ENCODE results near the gene APOOL.

APOOL gene

DNA sequence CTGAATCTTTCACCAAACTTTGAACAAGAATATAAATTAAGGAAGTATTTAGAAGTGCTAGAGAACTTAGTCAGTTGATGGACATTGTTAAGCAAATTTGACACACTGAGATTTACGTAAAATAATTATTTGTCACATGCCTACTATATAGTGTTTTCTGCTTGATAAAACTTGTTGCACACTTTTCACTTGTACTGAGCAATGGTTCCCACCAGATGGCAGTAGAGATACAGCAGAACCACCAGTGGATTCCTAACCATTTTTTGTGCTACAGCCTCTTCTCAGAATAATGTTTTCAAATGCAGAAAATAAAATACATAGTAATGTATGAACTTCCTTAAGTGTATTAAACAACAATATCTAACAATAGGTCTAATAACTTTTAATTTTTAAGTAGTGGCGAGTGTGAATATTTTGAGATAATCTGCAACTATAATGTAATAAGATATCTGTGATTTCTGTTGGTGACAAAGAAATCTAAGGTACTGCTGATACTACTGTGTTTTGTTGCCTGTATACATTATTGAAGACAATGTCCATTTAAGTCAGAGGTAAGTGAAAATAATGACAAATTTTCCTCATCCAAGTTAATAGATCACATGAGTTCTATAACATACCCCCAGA is 81.2 kb downstream of the APOOL start:
- H3K4me2 ChIP-seq (ENCODE audit: low read length), result no peak overlapping the region
- no peaks in the 10 kb centered on the region for H3K36me3 ChIP-seq (ENCODE audit: insufficient read depth, low read length)
- H3K9me3 ChIP-seq (replicated peaks; ENCODE audit: low read length), result no peaks in the 10 kb centered on the region
- no peaks in the 10 kb centered on the region for H3K4me1 ChIP-seq (ENCODE audit: control insufficient read depth, insufficient read depth, low read length)
- no peak overlapping the region for H3K9ac ChIP-seq (ENCODE audit: low read depth, low read length)
- no peaks in the 10 kb centered on the region for H3K27me3 ChIP-seq (ENCODE audit: control insufficient read depth, insufficient read depth, low read length)
- no peak overlapping the region for H3K4me3 ChIP-seq (ENCODE audit: low read length)

- Histone ChIP-seq H3K4me2 (ENCODE audit: low read length) (no peak overlapping the region), H3K4me1 (ENCODE audit: control insufficient read depth, insufficient read depth, low read length) (no peaks in the 10 kb centered on the region), H3K9ac (ENCODE audit: low read depth, low read length) (no peak overlapping the region), H3K9me3 (replicated peaks; ENCODE audit: low read length) (no peaks in the 10 kb centered on the region), H3K4me3 (ENCODE audit: low read length) (no peak overlapping the region), H3K36me3 (ENCODE audit: insufficient read depth, low read length) (no peaks in the 10 kb centered on the region), H3K27me3 (ENCODE audit: control insufficient read depth, insufficient read depth, low read length) (no peaks in the 10 kb centered on the region)
Observed at GRCh38 chrX:85089321-85089840, 85.7 kb downstream of the APOOL start.

- peaks cover 3% of the 10 kb centered on the region for H3K9me3 ChIP-seq (replicated peaks; ENCODE audit: low read length)
- H3K27me3 ChIP-seq (ENCODE audit: control insufficient read depth, insufficient read depth, low read length), result no peaks in the 10 kb centered on the region
- no peak overlapping the region for H3K4me2 ChIP-seq (ENCODE audit: low read length)
- no peaks in the 10 kb centered on the region for H3K4me1 ChIP-seq (ENCODE audit: control insufficient read depth, insufficient read depth, low read length)
- no peak overlapping the region for H3K4me3 ChIP-seq (ENCODE audit: low read length)
- H3K9ac ChIP-seq (ENCODE audit: low read depth, low read length), result no peak overlapping the region
- no peaks in the 10 kb centered on the region for H3K36me3 ChIP-seq (ENCODE audit: insufficient read depth, low read length)
Observed at GRCh38 chrX:85107407-85107806, 103.7 kb downstream of the APOOL start.

DNA sequence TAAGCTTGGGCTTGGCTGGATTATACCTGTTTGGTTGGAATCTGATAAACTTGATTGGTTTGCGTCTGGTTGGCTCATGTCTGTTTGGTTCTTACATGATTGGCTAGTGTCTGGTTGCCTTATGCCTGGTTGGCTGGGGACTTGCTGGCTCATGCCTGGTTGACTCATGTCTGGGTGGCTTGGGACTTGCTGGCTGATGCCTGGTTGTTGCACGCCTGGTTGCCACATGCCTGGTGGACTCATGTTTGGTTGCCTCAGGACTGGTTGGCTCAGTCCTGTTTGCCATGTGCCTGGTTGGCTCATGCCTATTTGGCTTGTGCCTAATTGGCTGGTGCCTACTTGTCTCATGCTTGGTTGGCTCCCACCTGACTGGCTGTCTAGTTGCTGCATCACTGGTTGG is 104.5 kb downstream of the APOOL start:
- H3K4me3 ChIP-seq (ENCODE audit: low read length), result no peak overlapping the region
- H3K36me3 ChIP-seq (ENCODE audit: insufficient read depth, low read length), result no peaks in the 10 kb centered on the region
- H3K9me3 ChIP-seq (replicated peaks; ENCODE audit: low read length), result peaks cover 3% of the 10 kb centered on the region
- no peak overlapping the region for H3K9ac ChIP-seq (ENCODE audit: low read depth, low read length)
- H3K27me3 ChIP-seq (ENCODE audit: control insufficient read depth, insufficient read depth, low read length), result peaks cover 2% of the 10 kb centered on the region
- no peaks in the 10 kb centered on the region for H3K4me1 ChIP-seq (ENCODE audit: control insufficient read depth, insufficient read depth, low read length)
- H3K4me2 ChIP-seq (ENCODE audit: low read length), result no peak overlapping the region

DNA sequence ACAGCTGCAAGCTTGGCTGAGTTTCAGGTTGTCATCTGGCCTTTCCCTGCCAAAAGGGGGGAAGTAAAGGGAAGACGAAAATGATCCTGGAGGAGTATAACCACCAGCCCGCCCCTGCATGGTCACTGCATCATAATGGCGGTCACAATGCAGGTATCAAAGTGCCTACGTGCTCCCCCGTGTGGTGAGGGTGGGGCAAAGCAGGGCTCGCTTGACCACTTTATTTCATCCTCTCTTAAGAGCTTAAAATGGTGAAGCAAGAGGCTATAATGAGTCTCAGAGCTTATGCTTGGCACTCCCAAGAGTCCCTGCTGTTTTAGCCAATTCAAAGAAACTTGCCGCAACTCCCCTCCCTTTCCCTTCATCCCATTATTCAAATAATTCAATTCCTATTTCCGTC is 105.6 kb downstream of the APOOL start:
- Histone ChIP-seq H3K27me3 (ENCODE audit: control insufficient read depth, insufficient read depth, low read length) (peaks cover 3% of the 10 kb centered on the region), H3K9ac (ENCODE audit: low read depth, low read length) (no peak overlapping the region), H3K4me1 (ENCODE audit: control insufficient read depth, insufficient read depth, low read length) (no peaks in the 10 kb centered on the region), H3K4me2 (ENCODE audit: low read length) (peak overlapping the region; percentile 28), H3K9me3 (replicated peaks; ENCODE audit: low read length) (peaks cover 3% of the 10 kb centered on the region), H3K36me3 (ENCODE audit: insufficient read depth, low read length) (no peaks in the 10 kb centered on the region), H3K4me3 (ENCODE audit: low read length) (no peak overlapping the region)

GRCh38 chrX:85111347-85111746 is 107.7 kb downstream of the APOOL start:
- Histone ChIP-seq H3K4me1 (ENCODE audit: control insufficient read depth, insufficient read depth, low read length) (no peaks in the 10 kb centered on the region), H3K9me3 (replicated peaks; ENCODE audit: low read length) (peaks cover 3% of the 10 kb centered on the region), H3K4me2 (ENCODE audit: low read length) (no peak overlapping the region), H3K36me3 (ENCODE audit: insufficient read depth, low read length) (no peaks in the 10 kb centered on the region), H3K27me3 (ENCODE audit: control insufficient read depth, insufficient read depth, low read length) (peaks cover 3% of the 10 kb centered on the region), H3K4me3 (ENCODE audit: low read length) (no peak overlapping the region), H3K9ac (ENCODE audit: low read depth, low read length) (no peak overlapping the region)

- Histone ChIP-seq H3K36me3 (ENCODE audit: insufficient read depth, low read length) (no peaks in the 10 kb centered on the region), H3K4me3 (ENCODE audit: low read length) (no peak overlapping the region), H3K4me1 (ENCODE audit: control insufficient read depth, insufficient read depth, low read length) (no peaks in the 10 kb centered on the region)
Observed at GRCh38 chrX:85112293-85112692, 108.6 kb downstream of the APOOL start.

DNA sequence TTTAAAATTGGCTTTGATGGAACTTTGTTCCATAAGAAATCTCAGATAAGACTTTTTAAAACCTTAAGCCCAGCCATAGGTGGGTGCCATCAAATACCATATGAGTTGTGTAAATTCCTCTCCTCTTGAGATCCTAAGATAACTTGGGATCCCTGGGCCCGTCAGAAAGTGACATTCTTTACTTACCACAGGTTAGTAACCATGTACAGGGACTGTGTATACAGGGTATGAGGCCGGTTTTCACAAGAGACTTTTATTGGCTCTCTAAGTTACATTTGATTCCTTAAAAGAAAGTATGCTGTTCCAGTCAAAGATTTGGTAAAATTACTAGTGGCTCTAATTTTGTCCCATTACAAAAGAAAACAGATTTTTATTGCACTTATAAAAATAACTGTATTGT is 110.1 kb downstream of the APOOL start:
- no peaks in the 10 kb centered on the region for H3K36me3 ChIP-seq (ENCODE audit: insufficient read depth, low read length)
- no peaks in the 10 kb centered on the region for H3K9me3 ChIP-seq (replicated peaks; ENCODE audit: low read length)
- no peak overlapping the region for H3K4me2 ChIP-seq (ENCODE audit: low read length)
- H3K4me1 ChIP-seq (ENCODE audit: control insufficient read depth, insufficient read depth, low read length), result no peaks in the 10 kb centered on the region
- no peak overlapping the region for H3K4me3 ChIP-seq (ENCODE audit: low read length)
- peaks cover 3% of the 10 kb centered on the region for H3K27me3 ChIP-seq (ENCODE audit: control insufficient read depth, insufficient read depth, low read length)
- H3K9ac ChIP-seq (ENCODE audit: low read depth, low read length), result no peak overlapping the region

More at GRCh38 chrX:85112293-85112692, 108.6 kb downstream of the APOOL start:
- Histone ChIP-seq H3K4me2 (ENCODE audit: low read length) (no peak overlapping the region), H3K9me3 (replicated peaks; ENCODE audit: low read length) (peaks cover 3% of the 10 kb centered on the region), H3K9ac (ENCODE audit: low read depth, low read length) (no peak overlapping the region), H3K27me3 (ENCODE audit: control insufficient read depth, insufficient read depth, low read length) (peaks cover 3% of the 10 kb centered on the region)

DNA sequence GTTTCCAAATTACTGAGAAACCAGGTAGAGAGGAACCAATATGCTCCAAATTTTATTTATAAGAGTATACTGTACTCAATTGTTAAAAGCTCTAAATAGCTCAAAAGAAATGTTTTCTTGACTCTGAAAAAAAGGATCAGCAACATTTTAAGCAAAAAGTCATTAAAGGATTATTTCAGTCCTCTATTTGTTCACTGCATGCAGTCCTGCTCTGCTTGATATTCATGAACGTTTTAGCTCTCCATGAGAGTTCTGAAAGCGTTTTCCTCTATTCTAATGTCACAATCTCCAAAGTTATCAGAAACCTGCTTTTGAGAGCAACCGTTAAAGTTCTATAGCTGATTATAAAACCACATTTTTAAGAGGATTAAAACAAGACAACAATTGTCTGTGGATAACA is 110.5 kb downstream of the APOOL start:
- H3K9me3 ChIP-seq (replicated peaks; ENCODE audit: low read length), result no peaks in the 10 kb centered on the region
- no peaks in the 10 kb centered on the region for H3K36me3 ChIP-seq (ENCODE audit: insufficient read depth, low read length)
- no peaks in the 10 kb centered on the region for H3K4me1 ChIP-seq (ENCODE audit: control insufficient read depth, insufficient read depth, low read length)
- H3K4me3 ChIP-seq (ENCODE audit: low read length), result no peak overlapping the region
- no peak overlapping the region for H3K4me2 ChIP-seq (ENCODE audit: low read length)
- peaks cover 3% of the 10 kb centered on the region for H3K27me3 ChIP-seq (ENCODE audit: control insufficient read depth, insufficient read depth, low read length)
- no peak overlapping the region for H3K9ac ChIP-seq (ENCODE audit: low read depth, low read length)

DNA sequence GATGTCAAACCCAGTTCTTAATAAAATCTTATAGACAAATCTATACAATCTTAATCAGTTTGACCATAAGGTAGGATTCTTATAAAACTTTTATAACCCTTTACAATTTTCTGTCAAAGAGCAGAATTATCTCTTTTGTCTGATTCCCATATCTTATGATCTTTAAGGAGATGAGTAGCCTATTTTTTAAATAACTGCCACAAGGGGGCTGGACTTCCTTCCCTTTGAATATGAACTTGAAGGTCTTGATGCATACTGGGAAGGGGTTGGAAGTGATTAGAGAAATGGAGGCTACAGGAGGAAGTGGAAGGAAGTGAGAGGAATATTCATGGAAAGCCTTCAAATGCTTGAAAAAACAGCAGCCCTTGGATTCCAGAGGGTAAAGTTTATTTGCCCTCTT is 111.1 kb downstream of the APOOL start:
- Histone ChIP-seq H3K4me3 (ENCODE audit: low read length) (no peak overlapping the region), H3K27me3 (ENCODE audit: control insufficient read depth, insufficient read depth, low read length) (peaks cover 3% of the 10 kb centered on the region), H3K9ac (ENCODE audit: low read depth, low read length) (no peak overlapping the region), H3K4me1 (ENCODE audit: control insufficient read depth, insufficient read depth, low read length) (no peaks in the 10 kb centered on the region), H3K36me3 (ENCODE audit: insufficient read depth, low read length) (no peaks in the 10 kb centered on the region), H3K4me2 (ENCODE audit: low read length) (no peak overlapping the region), H3K9me3 (replicated peaks; ENCODE audit: low read length) (no peaks in the 10 kb centered on the region)

DNA sequence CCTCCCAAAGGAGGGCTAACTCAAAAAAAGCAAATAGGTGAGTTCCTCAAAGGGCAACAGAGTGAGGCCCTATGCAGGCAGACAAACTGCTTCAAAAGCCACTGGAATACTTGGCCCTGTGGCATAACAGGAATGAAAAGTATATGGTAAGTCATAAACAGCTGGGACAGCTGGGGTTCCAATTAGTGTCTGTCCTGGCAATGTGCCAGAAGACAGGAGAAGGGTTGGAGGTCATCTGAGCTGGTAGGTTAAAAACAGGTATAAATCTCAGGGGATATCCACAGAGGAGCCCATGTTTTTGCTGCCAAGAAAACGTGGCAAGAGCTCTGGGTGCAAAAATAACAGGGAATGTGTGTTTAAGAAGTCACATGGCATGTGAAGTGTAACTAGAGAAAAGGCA is 111.6 kb downstream of the APOOL start:
- no peaks in the 10 kb centered on the region for H3K36me3 ChIP-seq (ENCODE audit: insufficient read depth, low read length)
- no peak overlapping the region for H3K4me2 ChIP-seq (ENCODE audit: low read length)

DNA sequence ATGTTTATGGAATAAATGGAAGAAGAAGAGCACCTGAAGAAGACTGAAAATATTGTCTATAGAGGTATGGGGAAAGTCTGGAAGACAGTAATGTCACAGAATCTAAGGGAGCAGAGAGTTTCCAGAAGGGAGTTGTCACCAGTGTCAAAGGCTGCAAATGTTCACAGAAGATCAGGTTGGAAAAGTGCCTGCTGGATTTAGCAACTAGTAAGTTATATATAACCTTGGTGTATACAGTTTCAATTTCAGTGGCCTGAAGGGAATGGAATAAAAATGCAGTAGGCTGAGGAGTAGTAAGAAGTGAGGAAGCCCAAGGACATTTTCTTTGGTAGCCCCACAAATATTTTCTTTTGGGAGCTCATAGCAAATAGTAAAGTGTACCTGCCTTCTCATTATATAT is 132.7 kb downstream of the APOOL start:
- H3K9ac ChIP-seq (ENCODE audit: low read depth, low read length), result no peak overlapping the region
- no peak overlapping the region for H3K4me3 ChIP-seq (ENCODE audit: low read length)
- no peaks in the 10 kb centered on the region for H3K9me3 ChIP-seq (replicated peaks; ENCODE audit: low read length)
- no peaks in the 10 kb centered on the region for H3K36me3 ChIP-seq (ENCODE audit: insufficient read depth, low read length)
- no peaks in the 10 kb centered on the region for H3K27me3 ChIP-seq (ENCODE audit: control insufficient read depth, insufficient read depth, low read length)
- H3K4me2 ChIP-seq (ENCODE audit: low read length), result no peak overlapping the region
- no peaks in the 10 kb centered on the region for H3K4me1 ChIP-seq (ENCODE audit: control insufficient read depth, insufficient read depth, low read length)

More for the DNA sequence above, 111.6 kb downstream of the APOOL start:
- Histone ChIP-seq H3K9ac (ENCODE audit: low read depth, low read length) (no peak overlapping the region), H3K27me3 (ENCODE audit: control insufficient read depth, insufficient read depth, low read length) (peaks cover 5% of the 10 kb centered on the region), H3K4me3 (ENCODE audit: low read length) (no peak overlapping the region), H3K9me3 (replicated peaks; ENCODE audit: low read length) (no peaks in the 10 kb centered on the region), H3K4me1 (ENCODE audit: control insufficient read depth, insufficient read depth, low read length) (no peaks in the 10 kb centered on the region)
